Measurements from ENCODE around the gene GUCD1. TPM values are rescaled to one million over a fixed set of nuclear protein-coding genes. Genes with fewer than 3 reads are reported as not detected.

The GUCD1 gene
- total RNA-seq, 1 experiment from 2014 or later: 48.7 TPM

DNA sequence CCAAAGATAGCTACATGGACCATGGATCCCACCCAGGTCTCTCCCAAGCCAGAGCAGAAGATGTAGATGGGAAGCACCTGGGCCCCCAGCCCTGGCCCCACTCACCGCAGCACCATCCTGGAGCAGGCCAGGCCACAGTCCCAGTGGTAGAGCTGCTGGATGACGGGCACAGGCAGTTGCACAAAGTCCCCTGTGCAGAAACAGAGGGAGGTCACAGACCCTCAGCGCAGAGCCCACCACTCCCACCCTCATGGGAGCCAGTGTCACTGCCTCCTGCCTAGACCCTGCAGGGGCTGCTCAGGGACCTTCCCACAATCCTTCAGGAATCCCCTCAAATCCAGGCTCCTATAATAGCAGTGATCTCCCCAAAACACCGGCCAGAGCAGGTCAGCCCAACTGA is 6.1 kb downstream of the GUCD1 start:
- H3K9me3 ChIP-seq (ENCODE audit: control insufficient read depth in 1 of 2, insufficient read depth in 1 of 2, low read depth in 1 of 2, low read length in 2 of 2): no peaks in the 10 kb centered on the region
- no peaks in the 10 kb centered on the region for H3K27me3 ChIP-seq (ENCODE audit: insufficient read depth, low read length)
- H3K36me3 ChIP-seq (ENCODE audit: control insufficient read depth in 1 of 2, insufficient read depth in 2 of 2, low read length in 2 of 2): peaks cover 0 to 10% of the 10 kb centered on the region in 2 experiments; a peak in 2 of 4 replicates
- no TSS peak for BruUV-seq (replicated peaks)
- H3K4me1 ChIP-seq (ENCODE audit: control insufficient read depth in 1 of 2, insufficient read depth in 2 of 2, low read length in 2 of 2): peaks cover 4 to 8% of the 10 kb centered on the region in 2 experiments; a peak in 3 of 4 replicates
- ChIA-PET RAD21 (ENCODE audit: low non-redundant PET in 1 of 2, low total read pairs in 2 of 2, uncharacterized antibody in 2 of 2, unreplicated experiment in 2 of 2) (no interaction called here), POLR2A (no interaction called here), CTCF (interaction anchor here (1.3 kb wide), 1 partner anchor 23 kb away, joined by 3 read pairs; no protein-coding TSS in a partner anchor)
- H3K4me3 ChIP-seq (replicated peaks in 1 of 2; ENCODE audit: low read depth in 1 of 2, low read length in 2 of 2): no peak overlapping the region
- no peak for DNase-seq (ENCODE audit: low read depth, low spot score)
- no peak overlapping the region for H3K4me2 ChIP-seq (ENCODE audit: low read length)
- H3K9me2 ChIP-seq (ENCODE audit: insufficient read depth): no peaks in the 10 kb centered on the region
- TF ChIP-seq, protein P1, sequence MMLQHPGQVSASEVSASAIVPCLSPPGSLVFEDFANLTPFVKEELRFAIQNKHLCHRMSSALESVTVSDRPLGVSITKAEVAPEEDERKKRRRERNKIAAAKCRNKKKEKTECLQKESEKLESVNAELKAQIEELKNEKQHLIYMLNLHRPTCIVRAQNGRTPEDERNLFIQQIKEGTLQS (IDR thresholded peaks at IDR 0.05): no peak
- TF ChIP-seq EZH2phosphoT487 (IDR thresholded peaks at IDR 0.05; ENCODE audit: borderline replicate concordance) (no peak), EZH2 (IDR thresholded peaks at IDR 0.05) (no peak), FOSL1 (IDR thresholded peaks at IDR 0.05; ENCODE audit: low read depth) (no peak), YY1 (IDR thresholded peaks at IDR 0.05; ENCODE audit: extremely low read depth, insufficient replicate concordance, low read depth, low read length) (no peak), REST (IDR thresholded peaks at IDR 0.05; ENCODE audit: low read depth) (no peak), CEBPB (IDR thresholded peaks at IDR 0.05; ENCODE audit: low read depth) (no peak), POLR2A (IDR thresholded peaks at IDR 0.05; ENCODE audit: borderline replicate concordance, extremely low read depth, insufficient read depth, insufficient read length) (no peak), ELF1 (IDR thresholded peaks at IDR 0.05; ENCODE audit: borderline replicate concordance, low read depth) (no peak), SIN3A (IDR thresholded peaks at IDR 0.05; ENCODE audit: low read depth) (no peak), ZFX (IDR thresholded peaks at IDR 0.05) (no peak), ZNF274 (IDR thresholded peaks at IDR 0.05; ENCODE audit: low read depth, low read length) (no peak), RAD21 (IDR thresholded peaks at IDR 0.05; ENCODE audit: low read depth) (no peak), POLR2AphosphoS5 (IDR thresholded peaks at IDR 0.05; ENCODE audit: low read depth, low read length) (no peak)
- no peak overlapping the region for H3K27ac ChIP-seq (ENCODE audit: low read depth, low read length)
- H3K9ac ChIP-seq (ENCODE audit: low read length): no peak overlapping the region
- intact Hi-C loops (cut with micrococcal nuclease): no loop called here
- H4K20me1 ChIP-seq (ENCODE audit: insufficient read depth): no peaks in the 10 kb centered on the region
- H3K79me2 ChIP-seq (ENCODE audit: insufficient read depth, low read length): peaks cover 24% of the 10 kb centered on the region
- H2AFZ ChIP-seq (ENCODE audit: low read depth, low read length, poor library complexity, severe bottlenecking): no peak overlapping the region
- ATAC-seq: no peak
